HL-60/S4 treated with phorbol 12-myristate 13-acetate at 8.2 ng/mL for 4 days and 3 days (cell line): ENCODE measurements around the gene UXS1.

Experiments
- in situ Hi-C: fragments of 300-500 bp; cut with MboI; formaldehyde crosslinking; loops from 2 replicates; pipeline ENCODE4 v1.15.0; 2022; ENCODE audit warnings: low sequenced_read_pairs

UXS1 gene

DNA sequence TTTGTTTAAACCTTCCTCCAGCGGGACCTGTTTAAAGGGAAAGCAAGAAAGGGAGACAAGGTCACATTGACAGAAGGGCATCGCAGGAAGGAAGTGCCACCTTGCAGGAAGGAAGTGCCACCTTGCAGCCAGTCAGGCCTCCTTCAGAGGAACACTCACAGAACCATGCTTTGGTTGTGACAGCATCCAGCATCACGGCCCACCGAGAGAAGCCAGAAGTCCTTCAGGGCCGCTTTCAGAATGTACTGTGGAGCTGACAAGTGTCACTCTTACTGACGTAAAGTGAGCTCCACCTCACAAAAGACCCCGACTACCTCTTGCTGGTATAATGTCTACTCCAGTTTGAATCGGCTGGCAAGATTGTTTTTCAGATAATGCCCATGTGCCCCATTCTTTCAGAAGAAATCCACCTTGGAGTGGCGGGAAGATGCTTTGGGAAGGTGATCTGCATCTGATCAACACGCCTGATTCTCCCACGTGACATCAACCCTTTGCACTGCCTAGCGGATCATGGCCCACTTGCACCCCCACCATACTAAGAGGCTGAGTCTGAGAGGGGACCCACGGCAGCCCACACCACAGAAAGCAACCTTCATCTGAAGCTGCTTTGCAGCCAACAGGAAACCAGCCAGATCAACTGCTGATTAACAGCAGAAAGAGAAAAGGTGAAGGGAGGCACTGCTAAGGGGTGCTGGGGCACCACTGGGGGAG is 99.8 kb downstream of the UXS1 start:
- in situ Hi-C loops = no loop called here

- in situ Hi-C loops = no loop called here
Observed at GRCh38 chr2:106090916-106091618, 103.0 kb downstream of the UXS1 start.

GRCh38 chr2:106089611-106090010 is 104.5 kb downstream of the UXS1 start:
- in situ Hi-C loops = no loop called here

- in situ Hi-C loops = no loop called here
Observed at GRCh38 chr2:106085181-106085940, 108.7 kb downstream of the UXS1 start.

GRCh38 chr2:106080959-106081358 is 113.1 kb downstream of the UXS1 start:
- in situ Hi-C loops = no loop called here

GRCh38 chr2:106078096-106078495 is 116.0 kb downstream of the UXS1 start:
- in situ Hi-C loops = no loop called here

DNA sequence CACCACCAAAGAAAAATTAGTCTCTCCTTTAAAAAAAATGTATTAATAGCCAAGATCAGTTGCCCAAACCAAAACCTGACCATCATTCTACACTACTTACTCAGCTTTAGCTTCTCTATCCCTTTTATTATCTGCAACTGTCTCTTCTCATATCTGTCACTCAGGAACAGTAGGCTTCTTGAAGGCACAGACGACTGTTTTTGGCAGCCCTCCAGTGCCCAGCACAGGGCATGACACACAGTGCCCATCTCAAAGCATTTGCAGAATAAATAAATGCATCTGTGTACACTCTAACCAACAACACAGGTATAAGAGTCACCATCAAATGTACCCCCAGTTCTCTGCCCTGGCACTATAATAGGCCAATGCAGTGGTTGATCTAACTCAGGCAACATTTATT is 117.2 kb downstream of the UXS1 start:
- in situ Hi-C loops = no loop called here

DNA sequence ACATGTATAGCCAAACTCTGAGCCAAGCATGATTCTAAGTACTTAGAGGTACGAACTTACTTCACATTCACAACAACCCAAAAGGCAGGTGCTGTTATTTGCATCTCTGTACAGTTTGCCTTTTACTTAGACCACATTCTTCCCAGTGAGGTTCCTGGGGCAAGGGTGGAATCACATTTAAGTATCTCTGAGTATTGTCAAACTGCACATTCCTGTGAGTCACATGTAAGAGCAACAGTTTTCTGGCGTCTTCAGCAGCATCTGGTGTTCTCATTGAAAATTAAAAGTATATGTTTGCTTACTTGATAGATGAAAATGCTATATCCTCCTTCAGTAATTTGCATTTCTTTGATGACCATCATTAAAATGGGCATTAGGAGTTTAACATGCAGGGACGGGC is 119.1 kb downstream of the UXS1 start:
- in situ Hi-C loops = no loop called here

GRCh38 chr2:106073678-106074406 is 120.3 kb downstream of the UXS1 start:
- in situ Hi-C loops = no loop called here

DNA sequence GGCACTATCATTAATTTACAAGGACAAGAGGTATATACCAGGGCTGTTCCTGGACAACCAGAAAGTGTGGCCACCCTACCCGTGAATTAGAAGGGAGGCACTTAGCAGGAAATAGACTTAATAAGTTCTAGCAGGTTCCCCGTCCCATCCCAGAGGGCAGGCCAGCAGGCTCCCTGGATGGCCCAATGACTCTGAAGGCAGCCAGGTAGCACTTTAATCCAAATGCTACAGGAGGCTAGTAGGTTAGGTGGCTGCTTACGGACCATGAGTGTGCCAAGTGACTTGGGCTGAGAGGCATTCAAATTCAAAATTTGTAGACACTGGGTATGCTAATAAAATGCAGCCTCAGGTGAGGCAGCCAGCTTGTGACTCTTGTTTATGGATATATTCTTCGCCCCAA is 123.9 kb downstream of the UXS1 start:
- in situ Hi-C loops = no loop called here

DNA sequence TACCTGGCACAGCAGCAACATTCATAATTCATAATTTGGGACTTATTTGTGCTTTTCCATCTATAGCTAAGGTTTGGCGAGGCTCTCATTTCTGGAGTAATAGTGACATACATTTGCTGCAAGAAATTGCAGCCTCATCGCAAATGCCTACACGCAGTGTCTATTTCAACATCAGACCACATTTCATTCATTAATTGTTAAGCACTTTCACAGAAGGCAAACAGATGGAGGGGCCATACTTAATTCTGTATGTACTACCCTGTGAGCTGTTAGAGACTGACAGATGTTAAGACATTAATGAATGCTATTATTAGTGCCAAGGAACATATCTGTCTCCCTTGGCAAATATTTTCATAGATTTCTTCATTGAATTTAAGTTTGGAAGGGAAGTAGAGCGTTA is 125.7 kb downstream of the UXS1 start:
- in situ Hi-C loops = no loop called here

DNA sequence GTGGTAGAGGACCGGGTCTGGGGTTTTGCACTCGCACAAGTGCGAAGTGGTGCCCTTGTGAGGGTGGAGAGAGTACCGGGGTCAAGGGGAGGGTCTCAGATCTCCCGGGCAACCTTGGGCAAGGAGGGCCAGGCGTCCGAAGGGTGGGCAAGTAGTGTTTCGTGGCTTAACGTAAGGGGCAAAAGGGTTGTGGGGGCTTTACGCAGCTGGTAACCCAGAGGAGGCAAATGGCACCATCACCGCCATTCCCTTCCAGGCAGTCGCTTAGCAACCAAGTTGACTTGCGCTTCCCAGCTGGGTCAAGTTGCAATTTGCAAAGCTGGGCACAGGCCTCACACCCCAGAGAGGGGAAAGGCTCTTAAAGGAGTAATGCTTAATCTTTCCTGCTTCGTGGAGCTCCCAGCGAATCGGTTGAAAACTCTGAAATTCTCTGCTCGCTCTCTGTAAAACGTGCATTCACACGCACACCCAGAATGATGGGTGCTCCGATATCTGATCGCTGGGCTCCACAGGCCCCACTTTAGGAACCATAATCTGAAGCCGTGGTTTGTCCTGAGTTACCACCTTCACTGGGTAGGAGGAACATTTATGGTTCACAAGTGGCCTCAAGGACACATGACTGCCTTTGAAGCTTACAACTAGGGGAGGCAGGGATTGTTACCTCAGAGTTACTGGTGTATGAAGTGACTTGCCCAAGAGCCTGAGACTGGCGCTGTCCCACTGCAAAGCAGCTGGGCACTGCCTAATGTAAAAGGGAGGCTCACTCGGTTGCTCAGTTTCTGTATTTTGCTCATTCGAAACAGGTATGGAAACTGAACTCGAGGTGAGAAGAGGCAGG is 127.9 kb downstream of the UXS1 start:
- in situ Hi-C loops = no loop called here

DNA sequence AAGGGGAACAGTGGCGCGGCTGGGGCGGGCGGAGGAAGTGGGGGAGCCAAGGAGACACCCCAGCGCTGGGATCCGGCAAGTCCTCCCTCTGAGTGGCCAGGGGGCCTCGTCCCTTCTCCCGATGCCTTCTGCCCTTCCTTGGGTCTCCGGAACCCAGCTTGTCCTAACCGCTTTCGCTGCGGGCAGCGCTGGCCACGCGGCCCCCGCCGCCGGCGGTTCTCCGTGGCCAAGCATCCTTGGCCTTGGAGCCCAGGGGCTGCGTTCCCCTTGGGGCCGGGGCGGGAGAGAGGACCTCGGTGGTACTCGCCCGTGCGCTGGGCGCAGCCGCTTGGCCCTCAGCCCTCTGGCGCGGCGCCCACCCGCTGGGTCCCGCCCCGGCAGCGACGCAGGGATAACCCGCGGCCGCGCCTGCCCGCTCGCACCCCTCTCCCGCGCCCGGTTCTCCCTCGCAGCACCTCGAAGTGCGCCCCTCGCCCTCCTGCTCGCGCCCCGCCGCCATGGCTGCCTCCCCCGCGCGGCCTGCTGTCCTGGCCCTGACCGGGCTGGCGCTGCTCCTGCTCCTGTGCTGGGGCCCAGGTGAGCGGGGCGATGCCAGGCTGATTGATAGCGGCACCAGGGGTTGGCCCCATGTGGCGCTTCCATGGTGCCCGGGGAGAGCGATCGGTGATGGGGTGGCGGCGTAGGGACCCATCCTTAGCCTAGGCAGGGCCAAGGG is 128.7 kb downstream of the UXS1 start:
- in situ Hi-C loops = no loop called here

DNA sequence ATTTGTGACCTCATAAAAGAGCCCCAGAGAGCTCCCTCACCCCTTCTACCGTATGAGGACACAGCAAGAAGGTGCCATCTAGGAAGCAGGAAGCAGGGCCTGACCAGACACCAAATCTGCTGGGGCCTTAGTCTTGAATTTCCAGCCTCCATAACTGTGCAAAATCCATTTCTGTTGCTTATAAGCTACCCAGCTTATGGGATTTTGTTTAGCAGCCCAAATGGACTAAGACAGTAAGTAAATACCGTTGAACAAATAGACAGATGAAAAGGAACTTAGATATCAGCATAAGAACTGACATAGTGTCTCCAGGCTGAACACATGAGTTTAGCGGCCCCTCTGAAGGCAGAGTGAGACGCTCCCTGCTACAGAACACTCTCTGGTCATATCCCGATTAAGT is 130.9 kb downstream of the UXS1 start:
- in situ Hi-C loops = no loop called here

GRCh38 chr2:106062627-106063026 is 131.5 kb downstream of the UXS1 start:
- in situ Hi-C loops = no loop called here

DNA sequence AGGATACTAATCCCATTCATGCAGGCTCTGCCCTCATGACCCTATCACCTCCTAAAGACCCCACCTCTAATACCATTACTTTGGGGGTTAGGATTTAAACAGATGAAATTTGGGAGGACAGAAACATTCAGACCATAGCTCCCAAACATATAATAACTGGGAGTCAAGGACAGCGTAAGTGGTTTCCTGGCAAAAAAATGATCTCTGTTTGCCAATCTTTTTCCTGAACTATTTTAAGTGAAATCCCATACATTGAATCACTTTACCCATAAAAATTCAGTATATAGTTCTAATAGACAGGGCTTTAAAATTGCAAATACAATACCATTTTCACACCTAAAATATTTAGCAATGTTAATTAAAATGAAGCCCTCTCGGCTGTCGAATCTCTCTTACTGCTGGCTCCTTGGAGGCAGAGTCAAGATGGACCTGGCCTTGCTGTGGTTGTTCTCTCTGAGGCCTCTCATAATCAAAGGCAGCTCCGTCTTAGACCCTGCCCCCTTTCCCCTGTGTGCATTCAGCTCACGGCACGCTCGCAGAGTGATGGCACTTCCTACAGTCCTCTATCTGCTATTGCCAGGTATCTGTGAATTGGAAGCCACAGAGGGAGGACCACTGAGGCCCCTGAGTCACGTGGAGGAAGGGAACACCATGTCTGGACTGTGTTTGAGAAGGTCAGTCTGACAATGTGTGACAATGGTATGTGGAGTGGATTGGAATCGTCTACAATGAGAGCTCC is 132.3 kb downstream of the UXS1 start:
- in situ Hi-C loops = no loop called here

- in situ Hi-C loops = no loop called here
Observed at GRCh38 chr2:106059416-106060065, 134.6 kb downstream of the UXS1 start.

GRCh38 chr2:106058469-106059137 is 135.5 kb downstream of the UXS1 start:
- in situ Hi-C loops = no loop called here
